Astrocyte of the cerebellum (primary cell): ENCODE data around the gene CTSW.

Source experiments
- DNase-seq: peaks from one replicate; pipeline ENCODE4 v3.0.0-alpha.2; 2011; ENCODE audit warnings: low read depth
- H3K4me3 ChIP-seq: 2 replicates; pipeline ENCODE4 v1.5.1; 2011; ENCODE audit warnings: mild to moderate bottlenecking, low read depth, low read length, moderate library complexity
- CTCF ChIP-seq: IDR thresholded peaks from 2 replicates; pipeline ENCODE4 v1.5.1; 2012; ENCODE audit warnings: low read length, low read depth, moderate library complexity, mild to moderate bottlenecking; ENCODE audit errors: missing control alignments
- in situ Hi-C: cut with HindIII; loops from 2 replicates; pipeline ENCODE4 v1.10.0; 2017; ENCODE audit warnings: low sequenced_read_pairs

Gene CTSW

GRCh38 chr11:65931773-65932557 is 52.3 kb downstream of the CTSW start:
- TF ChIP-seq CTCF: no peak
- H3K4me3 ChIP-seq: no peak overlapping the region
- in situ Hi-C loops: no loop called here
- DNase-seq: no peak

- no peak for TF ChIP-seq CTCF
- in situ Hi-C loops: no loop called here
- H3K4me3 ChIP-seq: no peak overlapping the region
- no peak for DNase-seq
These were observed 52.9 kb downstream of the CTSW start for GRCh38 chr11:65932558-65932919.
